Parathyroid adenoma (tissue), 2 donors: ENCODE data around the gene AGBL1.

Experiments used
- H2AFZ ChIP-seq: fragments of 300-600 bp; sonication (generic); one replicate; pipeline ENCODE4 v1.7.0; 2017; ENCODE audit warnings: antibody characterized with exemption, mild to moderate bottlenecking
- H3K27ac ChIP-seq: fragments of 300-600 bp; sonication (generic); one replicate; pipeline ENCODE4 v1.7.0; 2017
- H3K27me3 ChIP-seq: fragments of 300-600 bp; sonication (generic); one replicate; pipeline ENCODE4 v1.7.0; 2017; ENCODE audit warnings: low read length; ENCODE audit not compliant: control insufficient read depth, insufficient read depth
- H3K36me3 ChIP-seq: fragments of 300-600 bp; sonication (generic); one replicate; pipeline ENCODE4 v1.7.0; 2017; ENCODE audit warnings: low read length; ENCODE audit not compliant: control insufficient read depth, insufficient read depth
- H3K4me1 ChIP-seq: fragments of 300-600 bp; sonication (generic); one replicate; pipeline ENCODE4 v1.7.0; 2017; ENCODE audit warnings: control low read depth
- H3K4me2 ChIP-seq: fragments of 300-600 bp; sonication (generic); one replicate; pipeline ENCODE4 v1.7.0; 2017; ENCODE audit warnings: low read length
- H3K4me3 ChIP-seq: fragments of 300-600 bp; sonication (generic); one replicate; pipeline ENCODE4 v1.7.0; 2017; ENCODE audit warnings: low read depth, low read length
- H3K79me2 ChIP-seq: fragments of 300-600 bp; sonication (generic); one replicate; pipeline ENCODE4 v1.7.0; 2017; ENCODE audit warnings: control low read depth
- H3K9ac ChIP-seq: fragments of 300-600 bp; sonication (generic); one replicate; pipeline ENCODE4 v1.7.0; 2017; ENCODE audit warnings: mild to moderate bottlenecking
- H3K9me3 ChIP-seq: fragments of 300-600 bp; sonication (generic); one replicate; pipeline ENCODE4 v1.7.0; 2017; ENCODE audit warnings: low read length; ENCODE audit not compliant: control insufficient read depth
- CTCF ChIP-seq: fragments of 300-600 bp; sonication (generic); IDR thresholded peaks from one replicate; pipeline ENCODE4 v1.7.0; 2017; ENCODE audit warnings: antibody characterized with exemption, mild to moderate bottlenecking
- donor health status: primary hyperparathyroidism.

The AGBL1 gene

GRCh38 chr15:86079508-86080266 lies at the start of gene AGBL1:
Gene AGBL1 (plus strand): TSS chr15:86079871.
- no peak within 1 kb of the TSS for H3K4me2 ChIP-seq
- no peaks in the 10 kb centered on the region for H3K27me3 ChIP-seq
- no peaks in the 10 kb centered on the region for H3K9me3 ChIP-seq
- TF ChIP-seq CTCF, result no peak
- H3K4me1 ChIP-seq, result no peaks in the 10 kb centered on the region
- H3K36me3 ChIP-seq, result no peaks in the 10 kb centered on the region
- no peaks in the 10 kb centered on the region for H3K79me2 ChIP-seq
- H2AFZ ChIP-seq, result no peak within 1 kb of the TSS
- no peak within 1 kb of the TSS for H3K9ac ChIP-seq
- no peak within 1 kb of the TSS for H3K4me3 ChIP-seq
- no peak within 1 kb of the TSS for H3K27ac ChIP-seq

- Histone ChIP-seq H3K9ac (no peak overlapping the region), H3K4me1 (no peaks in the 10 kb centered on the region), H2AFZ (no peak overlapping the region), H3K27ac (no peak overlapping the region), H3K9me3 (no peaks in the 10 kb centered on the region), H3K4me3 (no peak overlapping the region), H3K4me2 (no peak overlapping the region), H3K36me3 (no peaks in the 10 kb centered on the region), H3K27me3 (no peaks in the 10 kb centered on the region), H3K79me2 (no peaks in the 10 kb centered on the region)
- no peak for TF ChIP-seq CTCF
These were observed 44.8 kb upstream of the AGBL1 start for GRCh38 chr15:86034904-86035303.

GRCh38 chr15:86036243-86036642 lies 43.4 kb upstream of the AGBL1 start:
- H3K4me2 ChIP-seq, result no peak overlapping the region
- H3K27me3 ChIP-seq, result no peaks in the 10 kb centered on the region
- no peak overlapping the region for H2AFZ ChIP-seq
- no peak overlapping the region for H3K27ac ChIP-seq
- H3K4me1 ChIP-seq, result no peaks in the 10 kb centered on the region
- H3K36me3 ChIP-seq, result no peaks in the 10 kb centered on the region
- TF ChIP-seq CTCF, result no peak
- H3K4me3 ChIP-seq, result no peak overlapping the region
- H3K9me3 ChIP-seq, result no peaks in the 10 kb centered on the region
- no peak overlapping the region for H3K9ac ChIP-seq
- no peaks in the 10 kb centered on the region for H3K79me2 ChIP-seq

GRCh38 chr15:86038491-86038890 lies 41.2 kb upstream of the AGBL1 start:
- H3K4me2 ChIP-seq, result no peak overlapping the region
- H3K79me2 ChIP-seq, result no peaks in the 10 kb centered on the region
- H3K27ac ChIP-seq, result no peak overlapping the region
- no peak overlapping the region for H3K9ac ChIP-seq
- no peak overlapping the region for H2AFZ ChIP-seq
- H3K9me3 ChIP-seq, result no peaks in the 10 kb centered on the region
- no peaks in the 10 kb centered on the region for H3K36me3 ChIP-seq
- H3K4me3 ChIP-seq, result no peak overlapping the region
- H3K4me1 ChIP-seq, result no peaks in the 10 kb centered on the region
- no peaks in the 10 kb centered on the region for H3K27me3 ChIP-seq
- no peak for TF ChIP-seq CTCF
